Measurements from ENCODE around the gene TBC1D8.

TBC1D8 gene

DNA sequence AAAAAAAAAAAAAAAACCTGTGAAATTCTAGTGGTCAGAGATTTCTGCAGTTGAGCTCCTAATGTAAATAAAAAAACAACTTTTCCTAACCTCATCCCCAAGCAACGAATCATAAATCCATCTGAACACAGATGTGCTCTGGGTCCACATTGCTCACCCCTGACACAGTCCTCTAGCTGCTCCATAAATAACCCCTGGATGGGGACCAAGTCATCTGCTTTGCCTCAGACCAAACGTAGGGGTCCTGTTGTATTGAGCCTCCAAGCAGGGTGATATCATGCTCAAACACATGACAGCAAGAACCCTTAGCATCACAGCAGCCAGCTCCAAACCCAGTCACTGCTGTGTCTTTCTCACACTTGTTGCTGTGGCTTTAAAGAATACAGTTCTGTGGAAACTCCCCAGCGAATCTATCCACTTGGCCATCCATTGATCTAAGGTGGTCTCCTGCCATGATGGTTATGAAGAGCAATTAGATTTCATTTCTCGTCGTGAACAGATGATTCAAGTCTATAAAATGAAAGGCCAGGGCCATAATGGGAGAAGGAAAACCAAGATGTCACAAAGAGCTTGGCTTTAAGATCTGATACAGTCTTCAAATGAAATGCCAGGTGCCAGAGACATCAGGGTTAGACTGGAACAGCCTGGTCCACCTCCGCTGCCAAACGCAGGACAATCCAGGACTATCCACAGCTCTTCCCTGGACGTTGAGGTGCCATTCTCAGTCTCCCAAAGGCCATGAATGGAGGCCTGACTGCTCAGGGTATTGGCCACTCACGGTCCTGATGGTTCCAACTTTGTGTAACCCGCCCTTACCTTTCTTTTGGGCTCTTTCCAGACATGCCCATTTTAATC, 39.0 kb downstream of the TBC1D8 start:
- DNase-seq: no peak

GRCh38 chr2:101111262-101111838, 39.8 kb downstream of the TBC1D8 start:
- DNase-seq: no peak

DNA sequence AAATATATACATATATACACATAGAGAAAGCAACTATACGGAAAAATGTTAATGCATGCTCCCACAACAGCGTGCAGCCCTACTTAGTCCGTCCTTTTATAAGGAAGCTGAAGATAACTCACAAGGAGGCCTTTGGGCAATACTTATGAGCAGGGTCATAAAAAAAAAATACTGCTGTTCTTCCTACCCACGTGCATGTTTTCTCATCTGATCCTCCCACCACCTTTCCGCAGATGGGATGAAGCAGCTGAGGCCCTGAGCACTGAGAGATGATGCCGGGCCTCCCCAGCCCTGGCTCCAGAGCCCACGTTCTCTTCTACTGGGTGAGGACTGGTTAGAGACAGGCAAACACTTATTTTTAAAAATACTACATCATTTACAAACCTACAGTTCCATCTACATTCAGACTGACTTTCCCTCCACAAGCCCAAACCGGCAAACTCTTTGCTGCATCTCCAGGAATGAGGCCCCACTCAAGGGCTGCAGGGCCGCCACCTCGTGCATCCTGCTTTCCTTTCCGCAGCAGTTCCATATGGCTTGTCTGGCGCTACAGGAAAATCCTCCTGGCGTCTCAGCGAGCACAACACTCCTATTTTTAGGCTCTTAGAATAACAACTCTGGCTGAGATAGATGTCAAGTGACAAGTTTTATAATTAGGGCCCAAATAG, 41.6 kb downstream of the TBC1D8 start:
- no peak for DNase-seq

- DNase-seq: no peak
Measured at GRCh38 chr2:101108357-101108756, 42.8 kb downstream of the TBC1D8 start.

- no peak for DNase-seq
Measured at GRCh38 chr2:101107241-101107640, 43.9 kb downstream of the TBC1D8 start.

GRCh38 chr2:101106453-101107181, 44.6 kb downstream of the TBC1D8 start:
- no peak for DNase-seq

DNA sequence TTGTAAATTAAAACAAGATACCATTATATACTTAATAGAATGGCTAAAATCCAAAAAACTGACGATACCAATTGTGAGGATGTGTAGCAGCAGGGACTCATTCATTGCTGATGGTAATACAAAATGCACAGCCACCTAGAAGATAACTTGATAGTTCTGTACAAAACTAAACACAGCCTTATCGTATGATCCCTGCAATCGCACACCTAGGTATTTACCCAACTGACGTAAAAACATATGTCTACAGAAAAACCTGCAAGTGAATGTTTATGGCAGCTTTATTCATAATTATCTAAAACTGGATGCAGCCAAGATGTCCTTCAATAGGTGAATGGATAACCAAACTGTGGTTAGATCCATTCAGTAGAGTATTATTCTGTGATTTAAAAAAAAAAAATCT, 45.5 kb downstream of the TBC1D8 start:
- no peak for DNase-seq

GRCh38 chr2:101097638-101098037, 53.5 kb downstream of the TBC1D8 start:
- DNase-seq: no peak

DNA sequence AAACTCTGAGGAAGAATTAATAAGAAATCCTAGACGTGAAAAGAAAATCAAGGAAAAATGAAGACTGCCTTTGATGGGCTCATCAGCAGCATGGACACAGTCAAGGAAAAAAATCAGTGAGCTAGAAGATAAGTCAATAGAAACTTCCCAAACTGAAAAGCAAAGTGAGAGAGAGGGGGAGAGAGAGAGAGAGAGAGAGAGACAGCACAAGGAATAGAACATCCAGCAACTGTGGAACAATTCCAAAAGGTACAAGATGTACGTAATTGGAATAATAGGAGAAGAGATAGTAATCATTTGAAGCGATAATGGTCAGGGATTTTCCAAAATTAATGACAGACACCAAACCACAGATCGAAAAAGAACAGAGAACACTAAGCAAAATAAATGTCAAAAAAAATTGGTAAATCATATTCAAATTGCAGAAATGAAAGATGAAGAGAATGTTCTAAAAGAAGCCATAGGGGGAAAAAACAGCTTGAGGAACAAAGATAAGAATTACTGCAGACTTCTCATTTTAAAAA, 54.5 kb downstream of the TBC1D8 start:
- no peak for DNase-seq

DNA sequence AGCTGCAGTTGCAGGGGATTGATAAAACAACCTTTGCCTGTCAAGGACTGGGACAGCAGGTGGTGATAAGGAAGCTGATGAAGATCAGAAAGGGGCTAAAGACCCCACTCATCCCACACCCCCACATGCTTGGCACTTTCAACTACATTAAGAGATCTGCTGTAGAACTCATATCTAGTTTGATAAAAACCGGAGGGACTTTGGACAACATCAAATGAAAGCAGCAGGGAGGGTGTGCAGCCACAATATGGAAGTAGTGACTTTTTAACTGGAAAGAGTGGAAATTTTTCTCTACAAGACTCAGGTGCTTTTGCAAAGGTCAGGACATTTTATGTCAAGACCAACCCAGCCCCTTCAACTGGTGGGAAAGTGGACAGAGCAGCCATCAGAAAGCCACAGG, 56.8 kb downstream of the TBC1D8 start:
- DNase-seq: no peak

GRCh38 chr2:101089942-101090799, 61.0 kb downstream of the TBC1D8 start:
- DNase-seq: no peak

DNA sequence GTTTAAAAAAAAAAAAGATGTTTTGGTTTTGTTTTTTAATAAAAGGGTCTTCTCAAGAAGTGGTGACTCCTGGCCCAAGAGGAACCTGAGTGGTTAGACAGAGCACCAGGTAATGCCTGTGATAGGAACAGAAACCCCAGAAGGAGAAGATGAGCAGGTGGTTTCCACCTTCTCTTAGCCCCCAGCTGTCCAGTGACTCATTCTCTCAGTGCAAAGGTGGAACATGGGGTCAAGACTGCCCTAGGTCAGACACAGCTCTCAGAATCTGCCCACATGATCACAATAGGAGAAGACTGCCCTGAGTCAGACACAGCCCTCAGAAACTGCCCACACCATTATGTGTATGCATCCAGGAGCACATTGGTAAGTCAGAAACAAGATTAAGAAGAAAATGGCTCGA, 61.8 kb downstream of the TBC1D8 start:
- no peak for DNase-seq

GRCh38 chr2:101087638-101088037, 63.5 kb downstream of the TBC1D8 start:
- no peak for DNase-seq

GRCh38 chr2:101083613-101084012, 67.6 kb downstream of the TBC1D8 start:
- DNase-seq: no peak

DNA sequence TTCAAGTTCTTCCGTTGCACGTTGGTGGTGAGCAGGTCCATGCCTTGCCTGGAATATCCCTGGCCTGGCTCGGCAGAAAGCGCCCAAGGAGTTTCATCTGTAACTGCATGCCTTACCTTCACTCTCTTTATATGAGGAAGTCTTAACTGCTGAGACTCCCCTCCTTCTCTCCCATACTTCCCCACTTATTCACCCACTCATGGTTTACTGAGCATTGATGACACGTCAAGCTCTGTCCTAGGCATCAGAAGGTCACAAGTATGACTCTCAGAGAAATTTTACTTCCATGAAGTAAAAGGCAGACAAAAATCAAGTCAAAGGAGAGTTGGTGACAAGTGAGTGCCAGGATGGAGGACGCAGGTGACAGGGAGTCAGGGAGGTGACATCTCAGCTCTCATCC, 68.2 kb downstream of the TBC1D8 start:
- no peak for DNase-seq

GRCh38 chr2:101081375-101081907, 69.7 kb downstream of the TBC1D8 start:
- DNase-seq: no peak

DNA sequence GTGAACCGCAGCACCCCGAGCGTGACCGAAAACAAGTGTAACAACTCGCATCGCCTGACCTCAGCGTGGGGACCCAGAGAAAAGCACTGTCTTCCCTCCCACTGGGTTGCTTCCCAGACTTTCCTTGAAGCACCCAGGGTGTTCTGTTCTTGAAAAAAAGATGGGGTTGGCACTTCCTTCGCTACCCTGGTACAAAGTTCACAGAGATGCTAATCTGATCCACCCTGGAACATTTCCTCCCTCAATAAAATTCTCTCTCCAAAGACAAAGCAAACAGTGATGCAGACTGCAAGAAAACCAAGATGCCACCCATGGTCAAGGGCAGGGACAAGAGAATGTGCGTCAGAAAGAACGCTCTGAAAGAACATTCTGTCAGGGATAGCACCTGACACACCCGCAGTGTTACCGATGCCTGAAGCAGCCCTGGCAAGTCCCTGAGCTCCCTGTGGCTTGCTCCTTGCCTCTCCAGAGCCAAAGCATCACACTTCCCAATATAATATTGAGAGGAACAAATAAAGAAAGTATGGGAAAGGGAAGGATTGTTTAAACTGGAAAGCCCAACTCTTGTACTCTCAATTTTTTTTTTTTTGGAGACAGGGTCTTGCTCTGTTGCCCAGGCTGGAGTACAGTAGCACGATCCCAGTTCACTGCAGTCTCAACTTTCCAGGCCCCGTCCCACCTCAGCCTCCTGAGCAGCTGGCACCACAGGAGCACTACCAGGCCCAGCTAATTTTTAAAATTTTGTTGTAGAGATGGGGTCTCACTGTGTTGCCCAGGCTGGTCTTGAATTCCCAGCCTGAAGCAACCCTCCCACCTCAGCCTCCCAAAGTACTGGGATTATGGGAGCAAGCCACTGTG, 70.7 kb downstream of the TBC1D8 start:
- no peak for DNase-seq

DNA sequence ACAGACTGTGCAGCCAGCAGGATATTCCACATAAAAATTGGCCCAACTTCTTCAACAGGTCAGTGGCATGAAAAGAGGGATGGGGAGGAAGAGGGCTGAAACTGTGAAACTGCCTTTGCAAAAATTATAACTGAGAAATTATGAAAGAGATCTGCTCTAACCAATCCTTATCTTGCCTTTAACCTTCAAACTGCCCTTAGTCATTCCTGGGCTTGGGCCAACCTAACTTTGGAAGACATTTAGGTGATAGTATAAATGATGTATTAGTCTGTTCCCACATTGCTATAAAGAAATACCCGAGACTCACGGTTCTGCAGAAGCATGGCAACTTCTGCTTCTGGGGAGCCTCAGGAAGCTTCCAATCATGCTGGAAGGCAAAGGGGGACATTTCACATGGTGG, 74.6 kb downstream of the TBC1D8 start:
- no peak for DNase-seq

DNA sequence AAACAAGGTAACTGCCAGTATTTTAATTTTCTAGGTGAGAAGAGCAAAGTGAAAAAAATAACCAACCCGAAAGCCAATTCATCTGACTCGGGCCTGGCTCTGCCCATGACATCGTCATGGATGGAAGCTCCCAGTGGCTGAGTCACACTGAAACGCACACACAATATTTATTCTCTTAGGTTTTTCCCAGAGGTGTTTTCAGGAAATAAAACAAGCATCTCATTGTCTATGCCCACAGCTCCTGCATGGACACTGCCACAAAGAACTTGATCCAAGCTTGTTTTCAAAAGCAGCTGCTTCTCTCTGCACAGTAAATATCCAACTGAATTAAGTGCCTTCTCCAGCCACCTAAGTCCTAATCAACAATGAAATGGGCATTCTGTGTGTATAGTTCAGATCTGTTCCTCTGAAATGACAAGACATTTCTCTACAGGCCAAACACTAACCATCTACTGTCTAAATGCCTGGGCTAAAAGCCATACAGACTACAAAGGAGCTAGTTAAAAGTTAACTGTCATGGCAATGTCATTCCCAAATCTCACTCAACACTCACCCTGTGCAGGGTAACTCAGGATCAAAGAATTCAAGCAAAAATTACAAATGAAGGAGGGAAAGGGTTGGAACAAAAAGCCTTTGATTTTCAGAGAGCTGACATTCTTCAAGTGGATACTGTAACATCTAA, 86.2 kb downstream of the TBC1D8 start:
- DNase-seq: no peak

- no peak for DNase-seq
Measured at GRCh38 chr2:101064505-101064867, 86.7 kb downstream of the TBC1D8 start.
